Gastrocnemius medialis (tissue), 4 donors: ENCODE results near the gene CTBP2. TPM values are rescaled to one million over a fixed set of nuclear protein-coding genes. Genes with fewer than 3 reads are reported as not detected.

Experiments used
- ATAC-seq, 2 donors: fragments of 150-250 bp; one replicate each; pipeline ENCODE4 v1.9.1; 2016
- DNase-seq, 2 donors: peaks; one replicate each; pipeline ENCODE4 v3.0.0-alpha.2; 2019
- H3K27ac ChIP-seq, 4 donors: fragments of 200-600 bp; sonication (generic); 1 replicate in 1 of 4; 2 replicates in 3 of 4; pipeline ENCODE4 v1.5.1; 2016 to 2018; ENCODE audit warnings: mild to moderate bottlenecking in 2 of 4, moderate library complexity in 1 of 4
- H3K27me3 ChIP-seq, 3 donors: fragments of 200-600 bp; sonication (generic) in 2 of 3; 1 replicate in 1 of 3; 2 replicates in 2 of 3; pipeline versions ENCODE4 v1.5.1 to v1.6.0; 2016 to 2019; ENCODE audit warnings: mild to moderate bottlenecking in 1 of 3, moderate library complexity in 1 of 3
- H3K36me3 ChIP-seq, 2 donors: fragments of 200-600 bp; sonication (generic) in 1 of 2; one replicate each; pipeline ENCODE4 v1.5.1; 2017 to 2018
- H3K4me1 ChIP-seq, 2 donors: fragments of 200-600 bp; sonication (generic) in 1 of 2; one replicate each; pipeline ENCODE4 v1.5.1; 2016 to 2017; ENCODE audit warnings: mild to moderate bottlenecking in 2 of 2
- H3K4me3 ChIP-seq, 4 donors: fragments of 200-600 bp; sonication (generic) in 3 of 4; 1 replicate in 1 of 4; 2 replicates in 3 of 4; pipeline ENCODE4 v1.5.1; 2016 to 2019; ENCODE audit warnings: mild to moderate bottlenecking in 2 of 4
- H3K9me3 ChIP-seq, 3 donors: fragments of 200-600 bp; sonication (generic) in 2 of 3; 1 replicate in 1 of 3; 2 replicates in 2 of 3; pipeline ENCODE4 v1.5.1; 2016 to 2019
- CTCF ChIP-seq, 5 experiments: fragments of 450-650 bp in 3 of 5; fragments of 200-600 bp in 2 of 5; sonication (generic) in 2 of 5; IDR thresholded peaks in 4 of 5; conservative IDR thresholded peaks in 1 of 5; 1 replicate in 4 of 5; 2 replicates in 1 of 5; pipeline ENCODE4 v1.5.1; 2016 to 2019; ENCODE audit warnings: antibody characterized with exemption in 5 of 5, mild to moderate bottlenecking in 3 of 5, moderate library complexity in 3 of 5
- POLR2A ChIP-seq, 2 donors: fragments of 450-650 bp; IDR thresholded peaks; one replicate each; pipeline ENCODE4 v1.6.1; 2017; ENCODE audit warnings: antibody characterized with exemption in 2 of 2, mild to moderate bottlenecking in 2 of 2, moderate library complexity in 2 of 2
- in situ Hi-C, 4 donors: fragments of 200-750 bp; cut with MboI; loops; one replicate each; pipeline versions ENCODE4 v1.15.0 to v1.8.0; 2017; ENCODE audit warnings: low sequenced_read_pairs in 4 of 4
- intact Hi-C: fragments of 100-400 bp; cut with DNase I; formaldehyde crosslinking; loops from one replicate; pipeline ENCODE4 v1.15.1; 2023; ENCODE audit warnings: low total_unique reads
- total RNA-seq, 4 donors: library from RNA; depleted of rRNA; stranded (reverse); fragments of >200 nt; gene quantifications; one replicate each; pipeline versions ENCODE4 v1.1.0 to v1.2.3, GENCODE V29; 2016

The CTBP2 gene
- total RNA-seq, 4 donors from 2014 or later = 13.9 to 36.7 (median 21.1) TPM

DNA sequence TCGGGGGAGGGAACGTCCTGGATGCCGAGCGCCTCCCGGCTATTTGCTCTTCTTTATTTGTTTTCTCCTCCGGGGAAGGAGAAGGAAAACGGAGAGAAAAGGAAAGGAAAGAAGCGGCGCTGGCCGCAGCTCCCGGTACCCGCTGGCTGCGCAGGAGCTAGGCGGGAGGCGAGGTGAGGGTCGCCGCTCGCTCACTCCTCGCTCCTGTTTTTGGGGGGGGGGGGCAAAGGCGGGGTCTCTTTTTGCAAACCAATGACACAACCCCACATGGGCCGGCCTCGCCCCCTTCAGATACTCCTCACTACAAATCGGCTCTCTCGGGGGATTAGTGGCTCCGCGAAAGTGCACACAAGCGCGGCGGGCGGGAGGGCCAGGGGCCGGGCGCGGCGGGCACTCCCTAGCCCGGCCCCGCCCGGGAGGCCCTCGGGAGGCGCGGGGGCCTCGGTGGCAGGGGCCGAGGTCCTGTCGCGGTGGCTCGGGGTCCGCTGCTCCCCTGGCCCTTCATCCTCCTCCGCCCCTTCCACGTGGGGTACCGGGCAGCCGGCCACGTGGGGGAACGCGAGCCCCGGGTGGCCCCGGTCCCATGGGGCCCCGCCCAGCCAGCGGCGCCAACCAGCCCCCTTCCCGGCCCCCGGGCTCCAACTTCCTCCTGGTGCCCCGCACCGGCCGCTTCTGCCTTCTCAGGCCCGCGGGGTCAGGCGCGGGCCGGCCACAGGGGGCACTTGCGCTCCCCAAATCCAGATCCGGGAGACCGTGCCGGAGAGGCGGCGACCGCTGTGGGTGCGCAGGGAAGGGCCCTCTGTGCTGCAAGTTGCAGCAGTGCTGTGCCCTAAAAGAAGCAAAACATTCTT, 718 bp upstream of the CTBP2 start:
- no peaks in the 10 kb centered on the region for H3K36me3 ChIP-seq
- ATAC-seq = peak; percentile 32 to 48
- DNase-seq = peak; percentile 63 to 73
- H3K27me3 ChIP-seq = no peaks in the 10 kb centered on the region
- H3K4me1 ChIP-seq = peaks cover 23 to 29% of the 10 kb centered on the region in 2 donors
- intact Hi-C loops (loop anchor here (2.0 to 5.0 kb wide), 2 partner anchors 182 to 556 kb away; partner anchors contain the start of gene EDRF1), in situ Hi-C loops (loop anchor here in 3 of 4 donors (10.0 to 25.0 kb wide), 3 partner anchors 174 to 249 kb away; no protein-coding TSS in a partner anchor)
- peak; percentile 67 to 81 for TF ChIP-seq POLR2A (IDR thresholded peaks at IDR 0.05)
- TF ChIP-seq CTCF (IDR thresholded peaks at IDR 0.05 in 4 of 5, conservative IDR thresholded peaks at IDR 0.05 in 1 of 5) = peak; percentile 50 to 67 (median 56)
- H3K9me3 ChIP-seq = no peaks in the 10 kb centered on the region
- H3K4me3 ChIP-seq = peak overlapping the region; percentile 68 to 88 (median 84)
- H3K27ac ChIP-seq = peak overlapping the region; percentile 88 to 99 (median 97)

- ATAC-seq = peak; percentile 3 to 9
- Histone ChIP-seq H3K27ac (peak overlapping the region; percentile 88 to 99 (median 97)), H3K27me3 (no peaks in the 10 kb centered on the region), H3K4me3 (peak overlapping the region; percentile 68 to 88 (median 84)), H3K9me3 (no peaks in the 10 kb centered on the region), H3K36me3 (no peaks in the 10 kb centered on the region), H3K4me1 (peaks cover 39 to 45% of the 10 kb centered on the region in 2 donors)
- intact Hi-C loops = loop anchor here (2.0 to 10.0 kb wide), 3 partner anchors 243 to 635 kb away; no protein-coding TSS in a partner anchor
- TF ChIP-seq CTCF (IDR thresholded peaks at IDR 0.05 in 4 of 5, conservative IDR thresholded peaks at IDR 0.05 in 1 of 5) (no peak), POLR2A (IDR thresholded peaks at IDR 0.05) (no peak)
- DNase-seq = no peak
- in situ Hi-C loops = loop anchor here in 3 of 4 donors (10.0 to 25.0 kb wide), 5 partner anchors 75 to 247 kb away; no protein-coding TSS in a partner anchor
Observed at GRCh38 chr10:125159486-125159931, 854 bp downstream of the CTBP2 start.

GRCh38 chr10:125158601-125159485, 1.5 kb downstream of the CTBP2 start:
- TF ChIP-seq CTCF (IDR thresholded peaks at IDR 0.05 in 4 of 5, conservative IDR thresholded peaks at IDR 0.05 in 1 of 5) (peak in 3 of 5 experiments; percentile 7 to 24 (median 16)), POLR2A (IDR thresholded peaks at IDR 0.05) (peak; percentile 76 to 87)
- no peaks in the 10 kb centered on the region for H3K9me3 ChIP-seq
- intact Hi-C loops = loop anchor here (2.0 to 10.0 kb wide), 3 partner anchors 242 to 634 kb away; no protein-coding TSS in a partner anchor
- peak; percentile 33 to 40 for ATAC-seq
- H3K36me3 ChIP-seq = no peaks in the 10 kb centered on the region
- H3K27ac ChIP-seq = peak overlapping the region; percentile 88 to 99 (median 97)
- in situ Hi-C loops = loop anchor here in 3 of 4 donors (10.0 to 25.0 kb wide), 5 partner anchors 74 to 247 kb away; no protein-coding TSS in a partner anchor
- H3K4me3 ChIP-seq = peak overlapping the region; percentile 68 to 88 (median 84)
- H3K4me1 ChIP-seq = peaks cover 46 to 52% of the 10 kb centered on the region in 2 donors
- H3K27me3 ChIP-seq = no peaks in the 10 kb centered on the region
- peak in 1 of 2 donors; percentile 57 for DNase-seq

GRCh38 chr10:125158275-125158600, 2.1 kb downstream of the CTBP2 start:
- intact Hi-C loops = loop anchor here (2.0 to 10.0 kb wide), 3 partner anchors 241 to 633 kb away; no protein-coding TSS in a partner anchor
- Histone ChIP-seq H3K4me3 (peak overlapping the region; percentile 61 to 88 (median 74)), H3K4me1 (peaks cover 52 to 58% of the 10 kb centered on the region in 2 donors)

More at GRCh38 chr10:125158275-125158600, 2.1 kb downstream of the CTBP2 start:
- in situ Hi-C loops = loop anchor here in 3 of 4 donors (10.0 to 25.0 kb wide), 5 partner anchors 73 to 246 kb away; no protein-coding TSS in a partner anchor
- DNase-seq (no peak), ATAC-seq (no peak)
- no peaks in the 10 kb centered on the region for H3K36me3 ChIP-seq
- no peaks in the 10 kb centered on the region for H3K27me3 ChIP-seq
- H3K27ac ChIP-seq = peak overlapping the region; percentile 88 to 99 (median 97)
- H3K9me3 ChIP-seq = no peaks in the 10 kb centered on the region
- TF ChIP-seq POLR2A (IDR thresholded peaks at IDR 0.05) = no peak
- TF ChIP-seq CTCF (IDR thresholded peaks at IDR 0.05 in 4 of 5, conservative IDR thresholded peaks at IDR 0.05 in 1 of 5) = no peak
